GM19023 (cell line): ENCODE data around the gene GABRG3.

Experiments
- ATAC-seq: cut with Tn5 transposase; IDR thresholded peaks from one replicate; pipeline ENCODE4 v1.9.1; 2021; ENCODE audit warnings: mild to moderate bottlenecking, moderate library complexity; ENCODE audit not compliant: unreplicated experiment

GABRG3 gene

GRCh38 chr15:26970712-26971210 lies at the start of gene GABRG3:
TSS of gene GABRG3 (plus strand) at chr15:26971181.
- no peak for ATAC-seq

- no peak for ATAC-seq
These were observed 49.5 kb upstream of the GABRG3 start for GRCh38 chr15:26921433-26921832.

GRCh38 chr15:26926081-26926480 lies 44.9 kb upstream of the GABRG3 start:
- no peak for ATAC-seq

GRCh38 chr15:26928051-26928450 lies 42.9 kb upstream of the GABRG3 start:
- no peak for ATAC-seq

- ATAC-seq, result no peak
These were observed 41.4 kb upstream of the GABRG3 start for GRCh38 chr15:26929588-26929987.

GRCh38 chr15:26934848-26935247 lies 36.1 kb upstream of the GABRG3 start:
- ATAC-seq, result no peak

- no peak for ATAC-seq
These were observed 35.7 kb upstream of the GABRG3 start for GRCh38 chr15:26935322-26935721.

GRCh38 chr15:26936502-26936901 lies 34.5 kb upstream of the GABRG3 start:
- ATAC-seq, result no peak

GRCh38 chr15:26937134-26937533 lies 33.8 kb upstream of the GABRG3 start:
- no peak for ATAC-seq

- no peak for ATAC-seq
These were observed 31.6 kb upstream of the GABRG3 start for GRCh38 chr15:26939398-26939797.

GRCh38 chr15:26941489-26941888 lies 29.5 kb upstream of the GABRG3 start:
- ATAC-seq, result no peak

GRCh38 chr15:26943866-26944265 lies 27.1 kb upstream of the GABRG3 start:
- no peak for ATAC-seq

GRCh38 chr15:26945046-26945445 lies 25.9 kb upstream of the GABRG3 start:
- no peak for ATAC-seq

- ATAC-seq, result no peak
These were observed 21.0 kb upstream of the GABRG3 start for GRCh38 chr15:26950001-26950400.

- no peak for ATAC-seq
These were observed 16.6 kb upstream of the GABRG3 start for GRCh38 chr15:26954403-26954802.

GRCh38 chr15:26967719-26968269 lies 3.2 kb upstream of the GABRG3 start:
- ATAC-seq, result no peak

GRCh38 chr15:26968806-26969205 lies 2.2 kb upstream of the GABRG3 start:
- ATAC-seq, result no peak

- no peak for ATAC-seq
These were observed 464 bp downstream of the GABRG3 start for GRCh38 chr15:26971271-26972018.

- no peak for ATAC-seq
These were observed 1.7 kb downstream of the GABRG3 start for GRCh38 chr15:26972636-26973035.

GRCh38 chr15:26974120-26974780 lies 3.3 kb downstream of the GABRG3 start:
- ATAC-seq, result no peak

- ATAC-seq, result no peak
These were observed 10.5 kb downstream of the GABRG3 start for GRCh38 chr15:26981492-26981891.

GRCh38 chr15:26983822-26984221 lies 12.8 kb downstream of the GABRG3 start:
- no peak for ATAC-seq
